Prostate gland (tissue), 2 donors: ENCODE measurements around the gene TOR1A.

Experiments
- POLR2A ChIP-seq: fragments of 450-650 bp; IDR thresholded peaks from one replicate; pipeline ENCODE4 v1.6.1; 2016; ENCODE audit warnings: antibody characterized with exemption, mild to moderate bottlenecking
- TF ChIP-seq, protein P1 (sequence below), 4 experiments: fragments of 200-600 bp in 2 of 4; fragments of 450-650 bp in 2 of 4; sonication (generic) in 2 of 4; IDR thresholded peaks; 1 replicate in 3 of 4; 2 replicates in 1 of 4; pipeline ENCODE4 v1.5.1; 2016 to 2019; ENCODE audit warnings: antibody characterized with exemption in 4 of 4, mild to moderate bottlenecking in 2 of 4, moderate library complexity in 2 of 4

DNA sequence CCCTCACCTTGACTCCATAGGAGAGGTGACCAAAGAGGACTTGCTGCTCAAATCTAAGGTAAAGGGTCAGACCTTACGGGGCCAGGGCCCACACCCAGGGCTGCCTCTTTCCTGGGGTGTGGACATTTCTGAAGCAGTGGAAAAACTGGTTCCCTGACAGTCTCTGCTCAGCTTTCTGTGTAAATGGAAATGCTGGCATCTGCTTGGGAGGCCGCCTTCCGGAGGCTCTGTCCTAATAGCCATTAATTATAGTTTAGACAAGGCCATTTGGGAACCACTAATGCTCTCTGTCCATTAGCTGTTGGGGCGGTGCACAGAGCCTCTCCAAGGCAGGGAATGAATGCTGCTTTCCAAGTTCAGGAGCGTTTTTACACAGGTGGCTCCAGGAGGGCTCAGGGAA is 28.6 kb upstream of the TOR1A start:
- TF ChIP-seq POLR2A, result no peak
- TF ChIP-seq, protein P1, sequence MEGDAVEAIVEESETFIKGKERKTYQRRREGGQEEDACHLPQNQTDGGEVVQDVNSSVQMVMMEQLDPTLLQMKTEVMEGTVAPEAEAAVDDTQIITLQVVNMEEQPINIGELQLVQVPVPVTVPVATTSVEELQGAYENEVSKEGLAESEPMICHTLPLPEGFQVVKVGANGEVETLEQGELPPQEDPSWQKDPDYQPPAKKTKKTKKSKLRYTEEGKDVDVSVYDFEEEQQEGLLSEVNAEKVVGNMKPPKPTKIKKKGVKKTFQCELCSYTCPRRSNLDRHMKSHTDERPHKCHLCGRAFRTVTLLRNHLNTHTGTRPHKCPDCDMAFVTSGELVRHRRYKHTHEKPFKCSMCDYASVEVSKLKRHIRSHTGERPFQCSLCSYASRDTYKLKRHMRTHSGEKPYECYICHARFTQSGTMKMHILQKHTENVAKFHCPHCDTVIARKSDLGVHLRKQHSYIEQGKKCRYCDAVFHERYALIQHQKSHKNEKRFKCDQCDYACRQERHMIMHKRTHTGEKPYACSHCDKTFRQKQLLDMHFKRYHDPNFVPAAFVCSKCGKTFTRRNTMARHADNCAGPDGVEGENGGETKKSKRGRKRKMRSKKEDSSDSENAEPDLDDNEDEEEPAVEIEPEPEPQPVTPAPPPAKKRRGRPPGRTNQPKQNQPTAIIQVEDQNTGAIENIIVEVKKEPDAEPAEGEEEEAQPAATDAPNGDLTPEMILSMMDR (IDR thresholded peaks at IDR 0.05), result no peak
